Cardiac muscle cell (in vitro differentiated cells and primary cell): ENCODE data around the gene TGM5. TPM values are rescaled to one million over a fixed set of nuclear protein-coding genes. Genes with fewer than 3 reads are reported as not detected.

ENCODE experiments used
- DNase-seq, 2 donors: peaks; one replicate each; pipeline versions ENCODE4 v3.0.0 to v3.0.0-alpha.2; 2010 to 2017; ENCODE audit warnings: low read depth in 1 of 2, low spot score in 1 of 2
- H3K27ac ChIP-seq: fragments of 200-600 bp; sonication (generic); 2 replicates; pipeline ENCODE4 v1.5.1; 2016
- H3K27me3 ChIP-seq: fragments of 200-600 bp; sonication (generic); 2 replicates; pipeline ENCODE4 v1.6.0; 2016; ENCODE audit warnings: control low read depth
- H3K36me3 ChIP-seq: fragments of 200-600 bp; sonication (generic); 2 replicates; pipeline ENCODE4 v1.5.1; 2016; ENCODE audit warnings: control low read depth
- H3K4me1 ChIP-seq: fragments of 200-600 bp; sonication (generic); 2 replicates; pipeline ENCODE4 v1.8.1; 2017; ENCODE audit warnings: low read depth, mild to moderate bottlenecking, mixed run types
- H3K4me3 ChIP-seq: fragments of 200-600 bp; sonication (generic); 2 replicates; pipeline ENCODE4 v1.5.1; 2016; ENCODE audit warnings: mild to moderate bottlenecking
- H3K9me3 ChIP-seq: fragments of 200-600 bp; sonication (generic); 2 replicates; pipeline ENCODE4 v1.5.1; 2017; ENCODE audit warnings: low read depth, mild to moderate bottlenecking, control low read depth
- polyA plus RNA-seq: library from polyadenylated mRNA; unstranded; fragments of >200 nt; fragmentation: Nextera tagmentation; extraction: Ambion mirVana; gene quantifications from 2 replicates; pipeline ENCODE4 v1.2.1, GENCODE V29; 2016
- total RNA-seq: library from RNA; depleted of rRNA; stranded (reverse); fragments of >200 nt; gene quantifications from 2 replicates; pipeline ENCODE4 v1.2.3, GENCODE V29; 2016
- TF ChIP-seq, protein P1 (sequence below): IDR thresholded peaks from 2 replicates; pipeline ENCODE4 v1.5.1; 2012; ENCODE audit warnings: low read depth, mild to moderate bottlenecking, low read length

The TGM5 gene
- total and polyA plus RNA-seq, 2 experiments from 2014 or later, result not detected

GRCh38 chr15:43285609-43286037, 18.9 kb upstream of the TGM5 start:
- no peak overlapping the region for H3K4me3 ChIP-seq
- TF ChIP-seq, protein P1, sequence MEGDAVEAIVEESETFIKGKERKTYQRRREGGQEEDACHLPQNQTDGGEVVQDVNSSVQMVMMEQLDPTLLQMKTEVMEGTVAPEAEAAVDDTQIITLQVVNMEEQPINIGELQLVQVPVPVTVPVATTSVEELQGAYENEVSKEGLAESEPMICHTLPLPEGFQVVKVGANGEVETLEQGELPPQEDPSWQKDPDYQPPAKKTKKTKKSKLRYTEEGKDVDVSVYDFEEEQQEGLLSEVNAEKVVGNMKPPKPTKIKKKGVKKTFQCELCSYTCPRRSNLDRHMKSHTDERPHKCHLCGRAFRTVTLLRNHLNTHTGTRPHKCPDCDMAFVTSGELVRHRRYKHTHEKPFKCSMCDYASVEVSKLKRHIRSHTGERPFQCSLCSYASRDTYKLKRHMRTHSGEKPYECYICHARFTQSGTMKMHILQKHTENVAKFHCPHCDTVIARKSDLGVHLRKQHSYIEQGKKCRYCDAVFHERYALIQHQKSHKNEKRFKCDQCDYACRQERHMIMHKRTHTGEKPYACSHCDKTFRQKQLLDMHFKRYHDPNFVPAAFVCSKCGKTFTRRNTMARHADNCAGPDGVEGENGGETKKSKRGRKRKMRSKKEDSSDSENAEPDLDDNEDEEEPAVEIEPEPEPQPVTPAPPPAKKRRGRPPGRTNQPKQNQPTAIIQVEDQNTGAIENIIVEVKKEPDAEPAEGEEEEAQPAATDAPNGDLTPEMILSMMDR, result peak; percentile 77
- no peaks in the 10 kb centered on the region for H3K36me3 ChIP-seq
- peak; percentile 68 to 73 for DNase-seq
- H3K4me1 ChIP-seq, result no peaks in the 10 kb centered on the region
- peaks cover 21% of the 10 kb centered on the region for H3K27me3 ChIP-seq
- H3K9me3 ChIP-seq, result no peaks in the 10 kb centered on the region
- H3K27ac ChIP-seq, result no peak overlapping the region

- DNase-seq, result no peak
- no peak overlapping the region for H3K4me3 ChIP-seq
Measured at GRCh38 chr15:43283526-43283925, 16.8 kb upstream of the TGM5 start.

GRCh38 chr15:43281926-43282602, 15.3 kb upstream of the TGM5 start:
- Histone ChIP-seq H3K27ac (no peak overlapping the region), H3K4me1 (no peaks in the 10 kb centered on the region), H3K27me3 (peaks cover 6% of the 10 kb centered on the region), H3K36me3 (no peaks in the 10 kb centered on the region), H3K9me3 (no peaks in the 10 kb centered on the region), H3K4me3 (no peak overlapping the region)
- no peak for DNase-seq
- TF ChIP-seq, protein P1, result no peak

More at GRCh38 chr15:43283526-43283925, 16.8 kb upstream of the TGM5 start:
- H3K4me1 ChIP-seq, result no peaks in the 10 kb centered on the region
- TF ChIP-seq, protein P1, result no peak
- no peaks in the 10 kb centered on the region for H3K36me3 ChIP-seq
- H3K27ac ChIP-seq, result no peak overlapping the region
- H3K27me3 ChIP-seq, result peaks cover 21% of the 10 kb centered on the region
- H3K9me3 ChIP-seq, result no peaks in the 10 kb centered on the region

DNA sequence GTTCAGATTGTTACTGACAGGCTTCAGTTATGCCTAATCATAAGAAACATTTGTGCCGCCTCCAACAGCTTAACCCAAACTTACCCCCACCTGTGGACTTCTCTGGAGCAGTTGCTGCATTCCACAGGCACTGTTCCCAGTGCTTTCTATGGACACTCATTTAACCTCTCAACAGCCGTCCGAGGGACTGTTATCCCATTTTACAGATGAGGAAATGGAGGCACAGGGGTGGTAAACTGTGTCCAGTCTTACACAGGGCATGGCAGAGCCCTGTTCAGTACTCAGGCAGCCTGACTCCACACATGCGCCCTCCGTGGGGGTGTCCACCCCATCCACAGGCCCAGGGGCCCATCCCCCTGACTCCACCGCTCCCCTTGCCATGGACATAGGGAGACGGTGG, 14.3 kb upstream of the TGM5 start:
- H3K4me3 ChIP-seq, result no peak overlapping the region
- no peak overlapping the region for H3K27ac ChIP-seq
- H3K4me1 ChIP-seq, result no peaks in the 10 kb centered on the region
- H3K27me3 ChIP-seq, result no peaks in the 10 kb centered on the region
- DNase-seq, result no peak
- no peaks in the 10 kb centered on the region for H3K9me3 ChIP-seq
- H3K36me3 ChIP-seq, result no peaks in the 10 kb centered on the region
- TF ChIP-seq, protein P1, result no peak

DNA sequence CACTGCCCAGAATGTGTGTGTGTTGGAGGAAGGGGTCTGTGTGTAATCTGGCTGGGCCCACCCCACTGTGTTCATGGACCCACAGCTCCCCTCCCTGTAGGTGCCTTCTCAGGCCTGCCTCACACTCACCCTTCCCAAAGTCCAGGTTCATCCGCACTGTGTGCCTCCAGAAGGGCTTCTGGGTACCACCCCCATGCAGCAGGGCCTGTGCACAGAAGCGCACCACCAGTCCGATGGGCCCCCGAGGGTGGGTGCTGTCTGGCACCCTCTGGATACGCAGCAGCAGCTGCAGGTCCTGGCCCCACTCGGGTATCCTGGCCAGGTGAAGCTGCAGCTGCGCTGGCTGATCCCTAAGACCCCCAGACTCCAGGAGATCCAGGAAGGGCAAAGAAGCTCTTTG, 12.8 kb upstream of the TGM5 start:
- Histone ChIP-seq H3K4me1 (no peaks in the 10 kb centered on the region), H3K9me3 (no peaks in the 10 kb centered on the region), H3K27ac (no peak overlapping the region), H3K4me3 (no peak overlapping the region), H3K27me3 (no peaks in the 10 kb centered on the region), H3K36me3 (no peaks in the 10 kb centered on the region)
- TF ChIP-seq, protein P1, result no peak
- DNase-seq, result no peak

- Histone ChIP-seq H3K4me3 (no peak overlapping the region), H3K27me3 (no peaks in the 10 kb centered on the region), H3K27ac (no peak overlapping the region), H3K36me3 (no peaks in the 10 kb centered on the region), H3K4me1 (no peaks in the 10 kb centered on the region), H3K9me3 (no peaks in the 10 kb centered on the region)
- TF ChIP-seq, protein P1, result no peak
- DNase-seq, result no peak
Measured at GRCh38 chr15:43278869-43279268, 12.1 kb upstream of the TGM5 start.
